VCaP (cell line): ENCODE measurements around the gene EPHB2.
A peak's percentile ranks its signal among the peaks of the same experiment; 100 is the strongest.

Experiments used
- H3K27ac ChIP-seq: fragments of 450-650 bp; 2 replicates; pipeline ENCODE4 v1.5.1; 2017
- TF ChIP-seq, protein P1 (sequence below): fragments of 450-650 bp; conservative IDR thresholded peaks from 2 replicates; pipeline ENCODE4 v1.5.1; 2017; ENCODE audit warnings: mild to moderate bottlenecking, moderate library complexity

The EPHB2 gene

DNA sequence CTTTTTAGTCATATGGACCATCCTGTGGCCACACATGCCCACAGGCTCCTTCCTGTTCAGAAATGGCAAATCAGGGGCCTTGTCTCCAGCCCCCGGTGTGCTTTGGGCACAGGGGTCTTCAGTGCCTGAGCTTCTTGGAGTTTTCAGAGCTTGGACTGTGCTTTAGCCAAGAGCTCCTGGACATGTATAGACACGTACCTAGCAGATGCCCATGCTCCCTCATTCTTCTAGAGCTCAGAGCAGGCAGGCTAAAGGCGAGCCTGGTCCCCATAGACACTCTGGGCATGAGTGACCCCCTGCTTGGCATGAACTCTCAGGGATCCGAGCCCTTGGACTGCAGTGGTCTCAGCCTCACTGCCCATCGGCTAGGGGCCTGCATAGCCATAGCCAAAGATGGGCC lies 106.8 kb downstream of the EPHB2 start:
- TF ChIP-seq, protein P1, sequence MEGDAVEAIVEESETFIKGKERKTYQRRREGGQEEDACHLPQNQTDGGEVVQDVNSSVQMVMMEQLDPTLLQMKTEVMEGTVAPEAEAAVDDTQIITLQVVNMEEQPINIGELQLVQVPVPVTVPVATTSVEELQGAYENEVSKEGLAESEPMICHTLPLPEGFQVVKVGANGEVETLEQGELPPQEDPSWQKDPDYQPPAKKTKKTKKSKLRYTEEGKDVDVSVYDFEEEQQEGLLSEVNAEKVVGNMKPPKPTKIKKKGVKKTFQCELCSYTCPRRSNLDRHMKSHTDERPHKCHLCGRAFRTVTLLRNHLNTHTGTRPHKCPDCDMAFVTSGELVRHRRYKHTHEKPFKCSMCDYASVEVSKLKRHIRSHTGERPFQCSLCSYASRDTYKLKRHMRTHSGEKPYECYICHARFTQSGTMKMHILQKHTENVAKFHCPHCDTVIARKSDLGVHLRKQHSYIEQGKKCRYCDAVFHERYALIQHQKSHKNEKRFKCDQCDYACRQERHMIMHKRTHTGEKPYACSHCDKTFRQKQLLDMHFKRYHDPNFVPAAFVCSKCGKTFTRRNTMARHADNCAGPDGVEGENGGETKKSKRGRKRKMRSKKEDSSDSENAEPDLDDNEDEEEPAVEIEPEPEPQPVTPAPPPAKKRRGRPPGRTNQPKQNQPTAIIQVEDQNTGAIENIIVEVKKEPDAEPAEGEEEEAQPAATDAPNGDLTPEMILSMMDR, result no peak
- no peak overlapping the region for H3K27ac ChIP-seq

DNA sequence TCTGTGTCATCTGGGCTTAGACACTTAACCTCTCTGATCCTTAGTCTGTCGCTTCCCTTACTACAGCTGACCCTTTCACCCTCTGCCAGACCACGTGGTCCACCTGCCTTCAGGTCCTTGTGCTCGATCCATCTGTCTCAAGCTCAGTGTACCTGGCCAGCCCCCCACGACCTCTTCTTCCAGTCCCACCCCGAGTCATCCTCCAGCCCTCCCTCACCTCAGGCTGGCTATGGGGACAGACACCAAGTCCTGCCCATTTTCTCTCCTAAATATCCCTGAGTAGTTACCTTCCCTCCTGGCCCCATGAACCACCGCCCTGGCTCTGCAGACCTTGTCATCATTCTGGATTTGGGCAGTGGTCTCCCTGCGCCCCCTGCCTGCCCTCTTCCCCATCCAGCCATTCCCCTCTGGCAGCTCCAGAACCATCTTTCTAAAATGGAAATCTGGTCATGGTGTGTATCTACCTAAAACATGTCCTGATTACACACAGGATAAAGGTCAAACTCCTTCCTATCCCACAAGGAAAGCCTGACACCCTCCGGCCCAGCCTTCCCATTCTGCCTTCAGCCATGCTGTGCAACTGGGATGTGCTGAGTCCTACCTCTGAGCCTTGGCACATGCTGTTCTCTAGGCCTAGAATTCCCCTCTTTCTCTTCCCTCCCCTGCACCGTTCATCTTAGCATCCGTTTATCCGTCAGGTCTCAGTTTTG lies 107.6 kb downstream of the EPHB2 start:
- no peak overlapping the region for H3K27ac ChIP-seq
- TF ChIP-seq, protein P1, result no peak

DNA sequence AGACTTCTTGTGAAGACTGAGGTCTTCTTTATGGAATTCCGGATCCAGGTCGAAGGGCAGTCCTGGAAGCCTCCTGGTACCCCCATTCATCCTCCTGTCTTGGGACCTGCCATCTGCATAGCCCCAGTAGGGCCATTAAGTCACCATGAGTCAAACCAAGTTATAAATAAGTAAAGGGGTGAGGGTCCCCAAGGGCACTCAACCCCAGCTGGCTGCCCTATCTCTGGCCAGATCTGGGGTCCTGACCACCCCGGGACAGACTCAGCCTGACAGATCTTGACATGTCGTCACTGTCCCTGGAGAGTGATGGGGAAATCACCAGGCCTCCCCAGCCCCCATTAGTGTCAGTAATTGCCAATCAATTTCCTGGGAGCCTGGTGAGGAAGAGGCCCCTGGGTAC lies 108.7 kb downstream of the EPHB2 start:
- no peak overlapping the region for H3K27ac ChIP-seq
- TF ChIP-seq, protein P1, result no peak

DNA sequence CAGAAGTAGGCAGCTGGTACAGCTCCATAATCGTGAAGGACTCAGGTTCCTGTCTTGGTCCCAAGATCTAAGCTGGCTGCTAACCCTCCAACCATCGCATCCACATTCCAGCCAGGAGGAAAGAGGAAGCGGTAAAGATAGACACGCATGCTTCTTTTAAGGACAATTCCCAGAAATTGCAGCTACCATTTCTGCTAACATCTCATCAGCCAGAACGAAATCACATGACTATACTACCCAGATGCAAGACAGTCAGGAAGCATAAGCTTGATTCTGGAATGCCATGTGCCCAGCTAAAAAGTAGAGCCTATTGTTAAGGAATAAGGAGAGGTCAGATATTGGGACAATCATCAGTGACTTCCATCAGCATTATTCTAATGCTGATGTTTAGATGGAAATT lies 110.4 kb downstream of the EPHB2 start:
- TF ChIP-seq, protein P1, result no peak
- no peak overlapping the region for H3K27ac ChIP-seq

DNA sequence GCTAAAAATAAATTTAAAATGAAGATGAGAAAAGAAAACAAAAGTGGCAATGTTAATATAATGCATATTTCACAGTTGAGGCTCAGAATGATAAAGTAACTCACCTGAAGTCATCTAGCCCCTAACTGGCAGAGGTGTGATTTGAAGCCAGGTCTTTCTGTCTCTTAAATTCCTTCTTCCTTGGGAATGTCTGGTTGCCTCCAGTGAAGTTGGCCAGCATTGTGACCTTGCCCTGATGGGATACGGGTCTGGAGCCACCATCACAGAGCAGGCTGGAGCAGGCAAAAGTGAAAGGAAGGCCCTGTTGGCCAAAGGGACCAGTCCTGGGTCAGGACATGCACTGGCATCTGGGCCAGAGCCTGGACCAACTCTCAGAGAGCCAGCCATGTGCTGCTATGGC lies 111.7 kb downstream of the EPHB2 start:
- TF ChIP-seq, protein P1, result no peak
- H3K27ac ChIP-seq, result no peak overlapping the region

DNA sequence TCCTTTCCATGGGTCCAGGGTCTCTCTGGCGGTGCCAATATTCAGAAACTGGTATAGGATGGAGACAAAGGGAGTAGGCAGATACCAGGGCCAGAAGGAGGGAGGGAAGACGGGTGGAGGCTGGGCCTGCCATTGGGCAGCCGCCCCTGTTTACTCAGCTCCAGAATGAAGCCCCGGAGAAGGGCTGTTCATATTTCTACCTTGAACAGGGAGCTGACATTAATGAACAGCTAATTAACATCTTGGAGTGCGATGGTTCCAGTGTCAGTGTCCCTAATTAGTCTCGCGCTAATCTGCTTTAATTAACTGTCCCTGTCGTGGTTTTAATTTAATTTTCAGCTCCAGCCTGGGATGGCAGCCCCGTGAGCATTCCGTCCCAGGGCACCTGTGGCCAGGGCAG lies 113.8 kb downstream of the EPHB2 start:
- H3K27ac ChIP-seq, result peak overlapping the region; percentile 96; the same call in 1 of the 2 replicates
- TF ChIP-seq, protein P1, result no peak

DNA sequence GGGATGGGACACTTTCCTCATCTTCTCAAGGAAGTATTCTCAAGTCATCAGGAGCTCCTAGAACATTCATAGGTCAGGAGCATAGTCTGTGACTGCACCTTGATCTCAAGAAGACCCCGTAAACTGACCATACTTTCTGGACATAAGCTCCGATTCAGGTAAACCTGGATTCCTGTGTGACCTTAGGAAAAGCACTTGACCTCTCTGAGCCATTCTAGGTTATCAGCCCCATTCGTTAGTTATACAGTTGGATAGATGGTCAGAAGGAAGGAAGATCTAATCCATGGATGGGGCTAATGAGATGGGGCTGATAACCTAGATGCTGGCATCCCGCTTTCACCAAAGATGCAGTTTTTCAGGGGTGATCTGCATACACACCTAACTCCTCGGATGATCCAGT lies 114.3 kb downstream of the EPHB2 start:
- peak overlapping the region; percentile 96 for H3K27ac ChIP-seq
- TF ChIP-seq, protein P1, result no peak
